Measurements from ENCODE around the gene MCL1.
"Not testable (repeated sequence)": the region's sequence is repeated elsewhere in the genome, so short reads cannot be mapped to it uniquely, and the experiment has no call there.

The MCL1 gene

DNA sequence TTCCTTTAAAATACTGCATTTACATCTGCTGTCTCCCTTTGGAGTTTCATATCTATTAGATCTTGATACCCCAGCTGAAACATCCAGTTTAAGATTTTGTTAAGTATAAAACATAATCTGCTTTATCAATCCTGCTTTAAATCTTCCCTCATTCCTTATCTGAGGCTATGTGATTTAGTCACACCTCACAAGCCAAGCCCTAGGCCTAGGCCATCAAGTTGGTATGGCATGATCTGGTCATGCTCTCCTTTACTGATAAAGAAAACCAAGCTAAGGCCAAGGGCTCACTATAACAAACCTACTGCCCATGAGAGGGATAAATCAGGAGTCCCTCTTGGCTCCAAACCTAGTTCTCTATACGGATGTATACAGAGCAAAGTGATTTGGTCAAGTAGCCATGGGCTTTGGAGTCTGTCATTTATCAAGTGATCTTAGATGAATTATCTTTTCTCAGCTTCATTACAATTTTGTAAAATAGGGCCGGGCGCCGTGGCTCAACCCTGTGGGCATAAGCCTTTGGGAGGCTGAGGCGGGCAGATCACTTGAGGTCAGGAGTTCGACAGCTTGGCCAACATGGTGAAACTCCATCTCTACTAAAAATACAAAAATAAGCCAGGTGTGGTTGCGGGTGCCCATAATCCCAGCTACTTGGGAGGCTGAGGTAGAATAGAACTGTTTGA is 27.2 kb upstream of the MCL1 start:
- Mint-ChIP-seq H3K27me3 (ENCODE audit: low read depth, poor library complexity) (no peaks in the 10 kb centered on the region), H3K27ac (no peak overlapping the region)

DNA sequence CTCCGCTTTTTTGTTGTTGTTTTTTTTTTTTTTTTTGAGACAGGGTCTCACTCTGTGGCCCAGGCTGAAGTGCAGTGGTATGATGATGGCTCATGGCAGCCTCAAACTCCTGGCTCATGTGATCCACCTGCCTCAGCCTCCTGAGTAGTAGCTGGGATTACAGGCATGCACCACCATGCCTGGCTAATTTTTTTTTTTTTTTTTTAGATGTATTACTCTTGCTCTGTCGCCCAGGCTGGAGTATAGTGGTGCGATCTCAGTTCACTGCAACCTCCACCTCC is 26.0 kb upstream of the MCL1 start:
- Mint-ChIP-seq H3K36me3 (ENCODE audit: low read depth) (peaks cover 40% of the 10 kb centered on the region), H3K4me1 (peaks cover 13% of the 10 kb centered on the region)
- not testable (repeated sequence) for DNase-seq; H3K27me3 Mint-ChIP-seq (ENCODE audit: low read depth, poor library complexity); H3K4me3 Mint-ChIP-seq; H3K9me3 Mint-ChIP-seq; H3K27ac Mint-ChIP-seq

More for the DNA sequence above, 27.2 kb upstream of the MCL1 start:
- TF ChIP-seq, protein P1, sequence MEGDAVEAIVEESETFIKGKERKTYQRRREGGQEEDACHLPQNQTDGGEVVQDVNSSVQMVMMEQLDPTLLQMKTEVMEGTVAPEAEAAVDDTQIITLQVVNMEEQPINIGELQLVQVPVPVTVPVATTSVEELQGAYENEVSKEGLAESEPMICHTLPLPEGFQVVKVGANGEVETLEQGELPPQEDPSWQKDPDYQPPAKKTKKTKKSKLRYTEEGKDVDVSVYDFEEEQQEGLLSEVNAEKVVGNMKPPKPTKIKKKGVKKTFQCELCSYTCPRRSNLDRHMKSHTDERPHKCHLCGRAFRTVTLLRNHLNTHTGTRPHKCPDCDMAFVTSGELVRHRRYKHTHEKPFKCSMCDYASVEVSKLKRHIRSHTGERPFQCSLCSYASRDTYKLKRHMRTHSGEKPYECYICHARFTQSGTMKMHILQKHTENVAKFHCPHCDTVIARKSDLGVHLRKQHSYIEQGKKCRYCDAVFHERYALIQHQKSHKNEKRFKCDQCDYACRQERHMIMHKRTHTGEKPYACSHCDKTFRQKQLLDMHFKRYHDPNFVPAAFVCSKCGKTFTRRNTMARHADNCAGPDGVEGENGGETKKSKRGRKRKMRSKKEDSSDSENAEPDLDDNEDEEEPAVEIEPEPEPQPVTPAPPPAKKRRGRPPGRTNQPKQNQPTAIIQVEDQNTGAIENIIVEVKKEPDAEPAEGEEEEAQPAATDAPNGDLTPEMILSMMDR (IDR thresholded peaks at IDR 0.05): no peak
- H3K9me3 Mint-ChIP-seq: no peaks in the 10 kb centered on the region
- peaks cover 42% of the 10 kb centered on the region for H3K36me3 Mint-ChIP-seq (ENCODE audit: low read depth)
- DNase-seq: no peak
- peaks cover 18% of the 10 kb centered on the region for H3K4me1 Mint-ChIP-seq
- H3K4me3 Mint-ChIP-seq: no peak overlapping the region

DNA sequence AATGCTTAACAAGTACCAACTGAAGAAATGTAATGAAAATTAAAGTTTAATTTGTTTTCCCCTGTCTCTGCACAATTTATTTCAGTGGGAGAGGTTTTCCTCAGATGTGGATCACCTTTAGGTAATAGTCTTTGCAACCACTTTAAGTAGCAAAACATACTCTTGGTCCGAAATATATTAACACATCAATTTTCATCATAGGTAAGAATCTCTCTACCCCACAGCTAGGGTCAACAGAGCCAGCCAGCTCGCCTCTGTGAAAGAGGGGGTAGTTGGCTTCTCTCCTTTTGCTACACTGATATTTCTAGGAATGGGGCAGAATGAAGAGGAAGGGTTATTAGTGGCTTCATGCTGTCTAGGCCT is 24.8 kb upstream of the MCL1 start:
- Mint-ChIP-seq H3K4me3 (no peak overlapping the region), H3K27ac (peak overlapping the region; percentile 87)
- no peak for DNase-seq

DNA sequence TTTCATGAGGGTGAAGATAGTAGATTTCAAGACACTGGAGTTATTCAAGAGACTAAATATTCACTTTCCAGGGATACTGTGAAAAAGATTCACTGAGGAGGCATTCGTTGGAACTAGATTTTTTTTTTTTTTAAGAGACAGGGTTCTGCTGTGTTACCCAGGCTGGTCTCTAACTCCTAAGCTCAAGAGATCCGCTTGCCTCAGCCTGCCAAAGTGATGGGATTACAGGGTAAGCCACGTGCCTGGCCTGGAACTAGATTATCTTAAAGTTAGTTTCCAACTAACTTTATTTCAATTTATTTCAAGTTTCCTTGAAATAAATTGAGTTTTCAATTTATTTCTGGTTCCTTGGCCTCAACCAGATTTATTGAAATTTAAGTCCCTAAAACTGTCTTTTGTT is 24.3 kb upstream of the MCL1 start:
- H3K36me3 Mint-ChIP-seq (ENCODE audit: low read depth): peaks cover 38% of the 10 kb centered on the region
- DNase-seq: no peak
- TF ChIP-seq, protein P1 (IDR thresholded peaks at IDR 0.05): no peak
- no peak overlapping the region for H3K27ac Mint-ChIP-seq
- H3K4me1 Mint-ChIP-seq: peaks cover 8% of the 10 kb centered on the region
- no peak overlapping the region for H3K4me3 Mint-ChIP-seq
- no peaks in the 10 kb centered on the region for H3K9me3 Mint-ChIP-seq
- H3K27me3 Mint-ChIP-seq (ENCODE audit: low read depth, poor library complexity): no peaks in the 10 kb centered on the region

More for the DNA sequence above, 24.8 kb upstream of the MCL1 start:
- TF ChIP-seq, protein P1 (IDR thresholded peaks at IDR 0.05): no peak
- Mint-ChIP-seq H3K27me3 (ENCODE audit: low read depth, poor library complexity) (no peaks in the 10 kb centered on the region), H3K9me3 (no peaks in the 10 kb centered on the region), H3K36me3 (ENCODE audit: low read depth) (peaks cover 43% of the 10 kb centered on the region), H3K4me1 (peaks cover 8% of the 10 kb centered on the region)

GRCh38 chr1:150602372-150602771 is 23.0 kb upstream of the MCL1 start:
- peaks cover 43% of the 10 kb centered on the region for H3K36me3 Mint-ChIP-seq (ENCODE audit: low read depth)
- not testable (repeated sequence) for H3K27ac Mint-ChIP-seq; H3K9me3 Mint-ChIP-seq; H3K4me1 Mint-ChIP-seq; H3K4me3 Mint-ChIP-seq; H3K27me3 Mint-ChIP-seq (ENCODE audit: low read depth, poor library complexity); DNase-seq

GRCh38 chr1:150601540-150601939 is 22.1 kb upstream of the MCL1 start:
- peaks cover 44% of the 10 kb centered on the region for H3K36me3 Mint-ChIP-seq (ENCODE audit: low read depth)
- H3K27ac Mint-ChIP-seq: no peak overlapping the region
- no peak for DNase-seq
- H3K27me3 Mint-ChIP-seq (ENCODE audit: low read depth, poor library complexity): no peaks in the 10 kb centered on the region
- no peak overlapping the region for H3K4me3 Mint-ChIP-seq
- H3K9me3 Mint-ChIP-seq: no peaks in the 10 kb centered on the region
- peaks cover 8% of the 10 kb centered on the region for H3K4me1 Mint-ChIP-seq
- TF ChIP-seq, protein P1 (IDR thresholded peaks at IDR 0.05): no peak

DNA sequence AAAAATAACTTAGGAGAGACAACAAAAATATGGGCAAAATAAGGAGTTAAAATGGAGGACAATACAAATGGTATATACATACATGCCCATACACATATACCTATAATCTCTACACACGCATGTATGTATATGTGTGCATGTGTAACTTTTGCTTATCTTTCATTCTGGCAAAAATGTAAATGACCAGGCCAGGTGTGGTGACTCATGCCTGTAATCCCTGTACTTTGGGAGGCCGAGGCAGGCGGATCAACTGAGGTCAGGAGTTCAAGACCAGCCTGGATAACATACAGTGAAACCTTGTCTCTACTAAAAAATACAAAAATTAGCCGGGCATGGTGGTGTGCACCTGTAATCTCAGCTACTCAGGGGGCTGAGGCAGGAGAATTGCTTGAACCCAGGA is 18.9 kb upstream of the MCL1 start:
- H3K4me3 Mint-ChIP-seq; H3K27ac Mint-ChIP-seq; H3K27me3 Mint-ChIP-seq (ENCODE audit: low read depth, poor library complexity); H3K4me1 Mint-ChIP-seq; DNase-seq: not testable (repeated sequence)
- peaks cover 10% of the 10 kb centered on the region for H3K9me3 Mint-ChIP-seq
- peaks cover 54% of the 10 kb centered on the region for H3K36me3 Mint-ChIP-seq (ENCODE audit: low read depth)
